Neural cell (in vitro differentiated cells): ENCODE results near the gene MCTP2. TPM values are rescaled to one million over a fixed set of nuclear protein-coding genes. Genes with fewer than 3 reads are reported as not detected.

Experiments
- H2AFZ ChIP-seq: fragments of 200-600, 300-800 bp; sonication (generic), shearing (Covaris generic); 2 replicates; pipeline ENCODE4 v1.6.0; 2014; ENCODE audit warnings: low read depth, mild to moderate bottlenecking, antibody characterized with exemption, low read length, moderate library complexity
- H3F3A ChIP-seq: fragments of 200-600 bp; shearing (Covaris generic); 2 replicates; pipeline ENCODE4 v1.6.1; 2016; ENCODE audit warnings: mild to moderate bottlenecking, moderate library complexity, mixed read lengths, antibody characterized with exemption, low read length; ENCODE audit not compliant: insufficient read depth, poor library complexity, severe bottlenecking
- H3K27ac ChIP-seq: fragments of 200-600, 300-800 bp; sonication (generic), shearing (Covaris generic); 2 replicates; pipeline ENCODE4 v1.5.1; 2014; ENCODE audit warnings: mild to moderate bottlenecking, low read length, moderate library complexity
- H3K27me3 ChIP-seq: fragments of 300-800, 200-600 bp; sonication (generic), shearing (Covaris generic); 2 replicates; pipeline ENCODE4 v1.6.0; 2014; ENCODE audit warnings: mild to moderate bottlenecking, low read depth, low read length, moderate library complexity; ENCODE audit not compliant: insufficient read depth
- H3K36me3 ChIP-seq: fragments of 300-800, 200-600 bp; sonication (generic), shearing (Covaris generic); 2 replicates; pipeline ENCODE4 v1.5.1; 2014; ENCODE audit warnings: mild to moderate bottlenecking, antibody characterized with exemption, low read length, moderate library complexity; ENCODE audit not compliant: insufficient read depth
- H3K4me2 ChIP-seq: fragments of 300-800, 200-600 bp; sonication (generic), shearing (Covaris generic); 2 replicates; pipeline ENCODE4 v1.6.0; 2014; ENCODE audit warnings: mild to moderate bottlenecking, low read length
- H3K4me3 ChIP-seq: fragments of 300-800, 200-600 bp; sonication (generic), shearing (Covaris generic); 2 replicates; pipeline ENCODE4 v1.5.1; 2014; ENCODE audit warnings: mild to moderate bottlenecking, low read length, moderate library complexity
- H3K79me2 ChIP-seq: fragments of 200-600 bp; shearing (Covaris generic); replicated peaks from 2 replicates; pipeline ENCODE4 v1.6.0; 2014; ENCODE audit warnings: mild to moderate bottlenecking, low read length, moderate library complexity; ENCODE audit not compliant: insufficient read depth
- H3K9ac ChIP-seq: fragments of 300-800, 200-600 bp; sonication (generic), shearing (Covaris generic); 2 replicates; pipeline ENCODE4 v1.6.1; 2016; ENCODE audit warnings: mild to moderate bottlenecking, low read length, mixed read lengths
- H3K9me2 ChIP-seq: fragments of 200-600 bp; shearing (Covaris generic); 2 replicates; pipeline ENCODE4 v1.6.1; 2016; ENCODE audit warnings: mild to moderate bottlenecking, low read length, mixed read lengths; ENCODE audit not compliant: insufficient read depth
- H3K9me3 ChIP-seq: fragments of 200-600, 300-800 bp; sonication (generic), shearing (Covaris generic); 2 replicates; pipeline ENCODE4 v1.6.1; 2016; ENCODE audit warnings: mild to moderate bottlenecking, mixed run types, low read length, moderate library complexity, mixed read lengths
- H4K20me1 ChIP-seq: fragments of 200-600 bp; shearing (Covaris generic); 2 replicates; pipeline ENCODE4 v1.6.1; 2016; ENCODE audit warnings: mild to moderate bottlenecking, mixed run types; ENCODE audit not compliant: insufficient read depth
- EP300 ChIP-seq: fragments of 450-650 bp; conservative IDR thresholded peaks from 2 replicates; pipeline ENCODE4 v1.6.1; 2014; ENCODE audit warnings: antibody characterized with exemption, mild to moderate bottlenecking, moderate library complexity; ENCODE audit not compliant: poor library complexity, severe bottlenecking
- EZH2 ChIP-seq: fragments of 200-600, 300-800 bp; shearing (Covaris generic), sonication (generic); IDR thresholded peaks from 2 replicates; pipeline ENCODE4 v1.6.1; 2014; ENCODE audit warnings: antibody characterized with exemption, low read length, borderline replicate concordance, mild to moderate bottlenecking; ENCODE audit not compliant: insufficient read depth, poor library complexity, severe bottlenecking
- MXI1 ChIP-seq: fragments of 450-650 bp; conservative IDR thresholded peaks from 2 replicates; pipeline ENCODE4 v1.6.1; 2014; ENCODE audit warnings: antibody characterized with exemption, mild to moderate bottlenecking; ENCODE audit not compliant: poor library complexity, severe bottlenecking
- POLR2AphosphoS5 ChIP-seq: IDR thresholded peaks from 2 replicates; pipeline ENCODE4 v1.6.1; 2012
- RAD21 ChIP-seq: fragments of 450-650 bp; conservative IDR thresholded peaks from 2 replicates; pipeline ENCODE4 v1.6.1; 2014; ENCODE audit warnings: antibody characterized with exemption, mild to moderate bottlenecking, moderate library complexity
- REST ChIP-seq: IDR thresholded peaks from 2 replicates; pipeline ENCODE4 v1.6.1; 2012; ENCODE audit warnings: borderline replicate concordance
- SMC3 ChIP-seq: fragments of 450-650 bp; conservative IDR thresholded peaks from 2 replicates; pipeline ENCODE4 v1.6.1; 2014; ENCODE audit warnings: antibody characterized with exemption, mild to moderate bottlenecking, moderate library complexity; ENCODE audit not compliant: poor library complexity
- TAF1 ChIP-seq: IDR thresholded peaks from 2 replicates; pipeline ENCODE4 v1.6.1; 2012; ENCODE audit warnings: low read depth
- polyA plus RNA-seq: library from polyadenylated mRNA; depleted of rRNA; stranded (reverse); fragments of >200 nt; gene quantifications from 2 replicates; pipeline ENCODE4 v1.2.3, GENCODE V29; 2014
- TF ChIP-seq, protein P1 (sequence below): fragments of 450-650 bp; IDR thresholded peaks from 2 replicates; pipeline ENCODE4 v1.5.1; 2014; ENCODE audit warnings: antibody characterized with exemption, mild to moderate bottlenecking, moderate library complexity; ENCODE audit not compliant: poor library complexity, severe bottlenecking

The MCTP2 gene
- polyA plus RNA-seq, 1 donor from 2014 or later, result not detected

DNA sequence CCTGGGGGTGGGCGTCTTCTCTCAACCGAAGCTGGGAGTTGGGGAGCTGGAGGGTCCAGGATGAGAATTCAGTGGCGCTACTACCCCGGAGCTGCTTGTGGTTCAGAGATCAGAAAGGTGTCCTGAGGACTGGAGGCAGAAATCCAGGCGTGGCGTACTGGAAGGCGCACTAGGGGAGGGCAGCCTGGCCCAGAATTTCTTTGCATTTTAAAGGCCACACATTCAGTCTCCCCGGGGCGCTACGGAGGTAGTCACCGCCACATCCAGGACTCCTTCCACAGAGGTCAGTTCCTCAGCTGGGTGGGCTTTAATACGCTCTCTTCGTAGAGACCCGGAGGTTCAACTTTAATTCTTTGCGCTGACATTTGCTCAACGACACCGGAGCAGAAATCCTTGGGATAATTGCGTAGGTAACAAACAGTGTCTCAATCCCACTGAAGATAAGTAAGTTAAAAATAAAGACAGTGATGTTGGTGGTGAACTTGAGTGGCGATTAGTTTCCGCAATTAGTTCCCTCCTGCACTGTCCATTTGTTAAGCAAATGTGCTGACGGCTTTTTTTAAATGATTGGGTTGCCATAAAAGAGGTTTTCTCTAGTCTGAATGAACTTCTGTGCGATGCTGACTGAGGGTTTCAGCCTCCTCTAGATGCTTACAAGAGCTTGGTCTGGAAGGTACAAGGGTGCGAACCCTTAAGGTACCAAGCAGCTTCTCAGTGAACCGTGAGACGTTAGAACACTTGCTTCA is 535 bp downstream of the MCTP2 start:
- Histone ChIP-seq H3K36me3 (no peaks in the 10 kb centered on the region), H3K27me3 (peaks cover 57% of the 10 kb centered on the region), H3F3A (no peaks in the 10 kb centered on the region), H3K79me2 (no peaks in the 10 kb centered on the region), H3K4me2 (peak overlapping the region; percentile 16), H4K20me1 (no peaks in the 10 kb centered on the region), H3K9me3 (no peaks in the 10 kb centered on the region), H3K9me2 (no peaks in the 10 kb centered on the region), H3K4me3 (peak overlapping the region; percentile 72), H3K9ac (no peak overlapping the region), H3K27ac (no peak overlapping the region), H2AFZ (no peak overlapping the region)
- TF ChIP-seq, protein P1, sequence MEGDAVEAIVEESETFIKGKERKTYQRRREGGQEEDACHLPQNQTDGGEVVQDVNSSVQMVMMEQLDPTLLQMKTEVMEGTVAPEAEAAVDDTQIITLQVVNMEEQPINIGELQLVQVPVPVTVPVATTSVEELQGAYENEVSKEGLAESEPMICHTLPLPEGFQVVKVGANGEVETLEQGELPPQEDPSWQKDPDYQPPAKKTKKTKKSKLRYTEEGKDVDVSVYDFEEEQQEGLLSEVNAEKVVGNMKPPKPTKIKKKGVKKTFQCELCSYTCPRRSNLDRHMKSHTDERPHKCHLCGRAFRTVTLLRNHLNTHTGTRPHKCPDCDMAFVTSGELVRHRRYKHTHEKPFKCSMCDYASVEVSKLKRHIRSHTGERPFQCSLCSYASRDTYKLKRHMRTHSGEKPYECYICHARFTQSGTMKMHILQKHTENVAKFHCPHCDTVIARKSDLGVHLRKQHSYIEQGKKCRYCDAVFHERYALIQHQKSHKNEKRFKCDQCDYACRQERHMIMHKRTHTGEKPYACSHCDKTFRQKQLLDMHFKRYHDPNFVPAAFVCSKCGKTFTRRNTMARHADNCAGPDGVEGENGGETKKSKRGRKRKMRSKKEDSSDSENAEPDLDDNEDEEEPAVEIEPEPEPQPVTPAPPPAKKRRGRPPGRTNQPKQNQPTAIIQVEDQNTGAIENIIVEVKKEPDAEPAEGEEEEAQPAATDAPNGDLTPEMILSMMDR, result no peak
- TF ChIP-seq TAF1, result no peak
- TF ChIP-seq SMC3, result no peak
- no peak for TF ChIP-seq REST
- TF ChIP-seq EP300, result no peak
- no peak for TF ChIP-seq POLR2AphosphoS5
- no peak for TF ChIP-seq RAD21
- TF ChIP-seq EZH2, result no peak
- no peak for TF ChIP-seq MXI1

DNA sequence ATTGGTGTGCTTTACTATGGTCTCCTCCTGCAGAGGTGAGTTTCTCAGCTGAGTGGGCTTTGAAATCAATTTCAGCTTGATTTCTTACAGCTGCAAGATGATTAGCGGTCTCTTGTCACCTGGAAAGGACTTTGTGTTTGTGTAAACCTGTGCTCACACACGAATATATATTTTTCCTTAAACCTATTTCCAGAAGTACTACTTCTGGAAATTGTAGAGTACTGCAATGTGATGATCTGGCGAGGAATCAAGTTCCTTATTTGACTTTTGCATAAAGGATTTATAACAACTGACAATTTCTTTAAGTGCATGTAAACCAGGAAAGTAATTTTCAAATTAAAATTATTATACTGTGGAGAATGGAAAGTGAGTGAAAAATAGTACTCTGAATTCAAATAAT is 2.1 kb downstream of the MCTP2 start:
- Histone ChIP-seq H3F3A (no peaks in the 10 kb centered on the region), H2AFZ (no peak overlapping the region), H3K9ac (no peak overlapping the region), H4K20me1 (no peaks in the 10 kb centered on the region), H3K79me2 (no peaks in the 10 kb centered on the region), H3K36me3 (no peaks in the 10 kb centered on the region), H3K4me2 (no peak overlapping the region), H3K27me3 (peaks cover 57% of the 10 kb centered on the region), H3K27ac (no peak overlapping the region), H3K4me3 (no peak overlapping the region), H3K9me2 (no peaks in the 10 kb centered on the region), H3K9me3 (no peaks in the 10 kb centered on the region)
- TF ChIP-seq EP300, result no peak
- no peak for TF ChIP-seq SMC3
- no peak for TF ChIP-seq TAF1
- TF ChIP-seq POLR2AphosphoS5, result no peak
- TF ChIP-seq MXI1, result no peak
- TF ChIP-seq, protein P1, result no peak
- no peak for TF ChIP-seq REST
- TF ChIP-seq RAD21, result no peak
- TF ChIP-seq EZH2, result no peak
